Suprapubic skin (tissue), 4 donors: Measurements from ENCODE around the gene LTA. TPM values are rescaled to one million over a fixed set of nuclear protein-coding genes. Genes with fewer than 3 reads are reported as not detected.

ENCODE experiments used
- DNase-seq, 2 donors: peaks; one replicate each; pipeline ENCODE4 v3.0.0-alpha.2; 2019; ENCODE audit warnings: low spot score in 2 of 2
- H3K27ac ChIP-seq: fragments of 200-600 bp; sonication (generic); one replicate; pipeline ENCODE4 v1.5.1; 2019
- H3K27me3 ChIP-seq: fragments of 200-600 bp; sonication (generic); one replicate; pipeline ENCODE4 v1.5.1; 2019
- H3K36me3 ChIP-seq: fragments of 200-600 bp; sonication (generic); one replicate; pipeline ENCODE4 v1.5.1; 2019
- H3K4me1 ChIP-seq: fragments of 200-600 bp; sonication (generic); one replicate; pipeline ENCODE4 v1.5.1; 2019
- H3K4me3 ChIP-seq: fragments of 200-600 bp; sonication (generic); one replicate; pipeline ENCODE4 v1.5.1; 2019; ENCODE audit warnings: mild to moderate bottlenecking
- H3K9me3 ChIP-seq: fragments of 200-600 bp; sonication (generic); one replicate; pipeline ENCODE4 v1.5.1; 2019
- EP300 ChIP-seq: sonication (generic); formaldehyde crosslinking; IDR thresholded peaks from one replicate; pipeline ENCODE4 v1.6.1; 2017; ENCODE audit warnings: antibody characterized with exemption
- POLR2A ChIP-seq, 2 donors: fragments of 450-650 bp; IDR thresholded peaks; one replicate each; pipeline ENCODE4 v1.6.1; 2017; ENCODE audit warnings: antibody characterized with exemption in 2 of 2, mild to moderate bottlenecking in 2 of 2, moderate library complexity in 2 of 2
- POLR2AphosphoS5 ChIP-seq, 3 donors: sonication (generic); formaldehyde crosslinking; IDR thresholded peaks; one replicate each; pipeline ENCODE4 v1.6.1; 2017; ENCODE audit warnings: antibody characterized with exemption in 3 of 3
- WGBS: methylation state at CpG from one replicate; pipeline ENCODE4 v1.1.5; 2018; 5-methylcytosine and 5-hydroxymethylcytosine counted together
- total RNA-seq, 4 donors: library from RNA; depleted of rRNA; stranded (reverse); fragments of >200 nt; gene quantifications; one replicate each; pipeline ENCODE4 v1.1.0, GENCODE V29; 2016
- TF ChIP-seq, protein P1 (sequence below), 2 donors: fragments of 200-600 bp in 1 of 2; fragments of 450-650 bp in 1 of 2; sonication (generic) in 1 of 2; IDR thresholded peaks; one replicate each; pipeline ENCODE4 v1.5.1; 2016 to 2019; ENCODE audit warnings: antibody characterized with exemption in 2 of 2, mild to moderate bottlenecking in 1 of 2, moderate library complexity in 1 of 2

Gene LTA
- under 1 TPM in 1 of 4 donors, not detected in 3; 0.47 TPM for total RNA-seq

- no peak within 1 kb of the TSS for H3K27ac ChIP-seq
- no peak for DNase-seq
- WGBS = 81% methylated on average over 27 of the region's 27 CpGs
Measured at GRCh38 chr6:31572041-31572911, at the start of gene LTA. Gene LTA (plus strand): TSS chr6:31572289. CDS start chr6:31572743, 454 bp downstream.

DNA sequence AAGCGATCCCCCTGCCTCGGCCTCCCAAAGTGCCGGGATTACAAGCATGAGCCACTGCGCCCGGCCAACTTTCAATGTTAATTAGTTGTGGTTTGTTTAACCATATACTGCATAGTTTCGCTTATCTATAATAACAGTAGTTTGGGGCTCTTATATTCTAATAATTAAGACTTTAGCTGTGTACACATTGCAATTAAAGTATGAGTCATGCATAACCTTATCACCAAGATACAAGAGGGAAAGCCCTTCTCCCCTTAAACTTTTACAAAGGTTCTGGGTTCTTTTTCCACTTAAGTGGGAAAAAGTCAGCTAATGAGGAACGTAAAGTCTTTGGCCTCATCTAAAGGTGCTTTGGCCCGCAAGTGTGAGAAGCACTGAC lies 46.5 kb upstream of the LTA start:
- Histone ChIP-seq H3K9me3 (no peaks in the 10 kb centered on the region), H3K4me3 (no peak overlapping the region), H3K27ac (no peak overlapping the region), H3K27me3 (no peaks in the 10 kb centered on the region), H3K4me1 (no peaks in the 10 kb centered on the region), H3K36me3 (peaks cover 12% of the 10 kb centered on the region)
- WGBS = 71% methylated on average over 8 of the region's 8 CpGs
- TF ChIP-seq EP300 = no peak
- no peak for TF ChIP-seq POLR2A (IDR thresholded peaks at IDR 0.05)
- TF ChIP-seq POLR2AphosphoS5 (IDR thresholded peaks at IDR 0.05) = no peak
- TF ChIP-seq, protein P1, sequence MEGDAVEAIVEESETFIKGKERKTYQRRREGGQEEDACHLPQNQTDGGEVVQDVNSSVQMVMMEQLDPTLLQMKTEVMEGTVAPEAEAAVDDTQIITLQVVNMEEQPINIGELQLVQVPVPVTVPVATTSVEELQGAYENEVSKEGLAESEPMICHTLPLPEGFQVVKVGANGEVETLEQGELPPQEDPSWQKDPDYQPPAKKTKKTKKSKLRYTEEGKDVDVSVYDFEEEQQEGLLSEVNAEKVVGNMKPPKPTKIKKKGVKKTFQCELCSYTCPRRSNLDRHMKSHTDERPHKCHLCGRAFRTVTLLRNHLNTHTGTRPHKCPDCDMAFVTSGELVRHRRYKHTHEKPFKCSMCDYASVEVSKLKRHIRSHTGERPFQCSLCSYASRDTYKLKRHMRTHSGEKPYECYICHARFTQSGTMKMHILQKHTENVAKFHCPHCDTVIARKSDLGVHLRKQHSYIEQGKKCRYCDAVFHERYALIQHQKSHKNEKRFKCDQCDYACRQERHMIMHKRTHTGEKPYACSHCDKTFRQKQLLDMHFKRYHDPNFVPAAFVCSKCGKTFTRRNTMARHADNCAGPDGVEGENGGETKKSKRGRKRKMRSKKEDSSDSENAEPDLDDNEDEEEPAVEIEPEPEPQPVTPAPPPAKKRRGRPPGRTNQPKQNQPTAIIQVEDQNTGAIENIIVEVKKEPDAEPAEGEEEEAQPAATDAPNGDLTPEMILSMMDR (IDR thresholded peaks at IDR 0.05) = no peak
- DNase-seq = no peak

More at GRCh38 chr6:31572041-31572911, at the start of gene LTA:
- TF ChIP-seq POLR2A (IDR thresholded peaks at IDR 0.05) (no peak), POLR2AphosphoS5 (IDR thresholded peaks at IDR 0.05) (no peak), EP300 (no peak)
- TF ChIP-seq, protein P1 (IDR thresholded peaks at IDR 0.05) = no peak
- peaks cover 11% of the 10 kb centered on the region for H3K4me1 ChIP-seq
- H3K27me3 ChIP-seq = peaks cover 3% of the 10 kb centered on the region
- no peak within 1 kb of the TSS for H3K4me3 ChIP-seq
- H3K9me3 ChIP-seq = no peaks in the 10 kb centered on the region
- H3K36me3 ChIP-seq = no peaks in the 10 kb centered on the region

DNA sequence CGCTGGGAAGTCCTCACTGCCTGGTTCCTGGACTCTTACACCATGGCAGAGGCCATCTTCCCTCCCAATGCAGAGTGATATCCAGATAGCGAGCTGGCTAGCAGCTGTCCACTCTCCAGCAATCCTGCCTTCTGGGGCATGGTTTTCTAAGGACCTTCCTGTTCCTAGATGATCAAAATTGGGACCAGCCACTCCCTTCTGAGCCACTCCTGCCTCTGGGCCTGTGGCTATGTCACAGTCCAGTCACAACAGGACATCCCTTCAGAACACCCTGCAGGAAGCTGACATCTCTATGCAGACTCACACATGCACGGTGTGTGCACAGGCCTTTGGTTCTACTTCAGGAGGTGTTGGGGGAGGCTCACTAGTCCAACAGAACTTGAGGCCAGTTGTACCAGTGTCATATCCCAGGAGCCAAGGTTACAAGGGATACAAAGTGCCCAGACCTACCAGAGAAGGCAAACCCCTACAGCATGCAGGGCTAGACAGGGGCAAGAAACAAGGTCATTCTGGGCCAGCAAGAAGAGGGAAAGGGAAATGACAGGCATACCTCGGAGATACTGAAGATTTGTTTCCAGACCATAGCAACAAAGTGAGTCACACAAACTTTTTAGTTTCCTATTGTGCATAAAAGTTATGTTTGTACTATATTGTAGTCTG lies 46.0 kb upstream of the LTA start:
- H3K9me3 ChIP-seq = no peaks in the 10 kb centered on the region
- H3K27ac ChIP-seq = no peak overlapping the region
- H3K27me3 ChIP-seq = no peaks in the 10 kb centered on the region
- TF ChIP-seq, protein P1 (IDR thresholded peaks at IDR 0.05) = no peak
- no peak for TF ChIP-seq POLR2A (IDR thresholded peaks at IDR 0.05)
- no peak for TF ChIP-seq POLR2AphosphoS5 (IDR thresholded peaks at IDR 0.05)
- no peak for TF ChIP-seq EP300
- no peak for DNase-seq
- 62% methylated on average over 4 of the region's 4 CpGs for WGBS
- no peak overlapping the region for H3K4me3 ChIP-seq
- H3K36me3 ChIP-seq = peaks cover 17% of the 10 kb centered on the region
- H3K4me1 ChIP-seq = no peaks in the 10 kb centered on the region

DNA sequence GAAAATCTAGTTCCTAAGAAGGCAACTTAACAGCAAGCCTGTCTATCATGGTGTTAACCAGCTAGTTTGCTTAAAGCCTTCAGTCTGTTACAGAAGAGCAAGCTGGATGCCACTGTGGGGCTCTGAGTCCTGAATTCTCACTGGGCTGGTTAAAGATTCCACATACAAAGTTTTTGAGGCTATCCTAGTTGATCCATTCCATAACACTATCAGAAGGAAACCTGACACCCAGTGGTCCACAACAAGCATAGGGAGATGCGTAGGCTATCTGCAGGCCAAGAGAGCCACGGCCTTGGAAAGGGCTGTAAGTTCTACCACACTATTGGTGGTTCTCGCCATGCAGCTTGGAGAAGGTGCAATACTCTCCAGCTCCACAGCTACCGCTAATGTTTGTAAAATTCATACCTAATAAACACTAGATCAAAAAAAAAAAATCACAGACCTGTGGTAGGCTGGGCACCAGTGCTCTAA lies 43.7 kb upstream of the LTA start:
- 78% methylated on average over 4 of the region's 4 CpGs for WGBS
- Histone ChIP-seq H3K27ac (no peak overlapping the region), H3K4me1 (no peaks in the 10 kb centered on the region), H3K36me3 (peaks cover 40% of the 10 kb centered on the region), H3K9me3 (no peaks in the 10 kb centered on the region), H3K4me3 (no peak overlapping the region), H3K27me3 (no peaks in the 10 kb centered on the region)
- TF ChIP-seq, protein P1 (IDR thresholded peaks at IDR 0.05) = no peak
- TF ChIP-seq POLR2A (IDR thresholded peaks at IDR 0.05) = no peak
- no peak for TF ChIP-seq POLR2AphosphoS5 (IDR thresholded peaks at IDR 0.05)
- TF ChIP-seq EP300 = no peak
- no peak for DNase-seq

GRCh38 chr6:31528821-31529328 lies 43.2 kb upstream of the LTA start, which contains the start of gene MCCD1:
Gene MCCD1 (plus strand): TSS chr6:31528962. CDS start chr6:31529015, 53 bp downstream.
- no peak for DNase-seq
- no peak within 1 kb of the TSS for H3K4me3 ChIP-seq
- no peak within 1 kb of the TSS for H3K27ac ChIP-seq
- TF ChIP-seq, protein P1 (IDR thresholded peaks at IDR 0.05) = no peak
- TF ChIP-seq EP300 = no peak
- TF ChIP-seq POLR2A (IDR thresholded peaks at IDR 0.05) = no peak
- no peak for TF ChIP-seq POLR2AphosphoS5 (IDR thresholded peaks at IDR 0.05)
- no peaks in the 10 kb centered on the region for H3K4me1 ChIP-seq
- 59% methylated on average over 7 of the region's 7 CpGs for WGBS
- no peaks in the 10 kb centered on the region for H3K27me3 ChIP-seq
- H3K36me3 ChIP-seq = peaks cover 45% of the 10 kb centered on the region
- H3K9me3 ChIP-seq = no peaks in the 10 kb centered on the region
